K562 (cell line): Measurements from ENCODE around the gene MYL5. TPM values are rescaled to one million over a fixed set of nuclear protein-coding genes. Genes with fewer than 3 reads are reported as not detected.

ENCODE experiments used
- BRD9 ChIP-seq: fragments of 450-650 bp; IDR thresholded peaks from 2 replicates; pipeline ENCODE4 v1.6.1; 2018; ENCODE audit warnings: low read depth; ENCODE audit not compliant: partially characterized antibody
- DPF2 ChIP-seq: fragments of 450-650 bp; IDR thresholded peaks from 2 replicates; pipeline ENCODE4 v1.6.1; 2016
- EP300 ChIP-seq: IDR thresholded peaks from 2 replicates; pipeline ENCODE4 v1.6.1; 2012; ENCODE audit warnings: low read length, improper control_type of control experiment
- EZH2 ChIP-seq: IDR thresholded peaks from 2 replicates; pipeline ENCODE4 v1.6.1; 2012; ENCODE audit warnings: low read depth, mild to moderate bottlenecking, inconsistent platforms, low read length, borderline replicate concordance
- FOXJ2 ChIP-seq: fragments of 200-800 bp; sonication (Bioruptor generic); IDR thresholded peaks from 2 replicates; pipeline ENCODE4 v1.6.1; 2016; ENCODE audit warnings: missing genetic modification characterization, missing compliant biosample characterization
- JUND ChIP-seq, 2 experiments: IDR thresholded peaks; 2 replicates in 1 of 2; 3 replicates in 1 of 2; pipeline ENCODE4 v1.6.1; 2011; ENCODE audit warnings: borderline replicate concordance in 2 of 2, low read depth in 2 of 2, low read length in 2 of 2, improper control_type of control experiment in 1 of 2, missing biosample characterization in 1 of 2, missing genetic modification characterization in 1 of 2, missing genetic modification reagents in 1 of 2
- MCM3 ChIP-seq: fragments of 450-650 bp; IDR thresholded peaks from 2 replicates; pipeline ENCODE4 v1.6.1; 2016
- MEIS2 ChIP-seq: fragments of 450-650 bp; IDR thresholded peaks from 2 replicates; pipeline ENCODE4 v1.6.1; 2014; ENCODE audit warnings: mild to moderate bottlenecking; ENCODE audit not compliant: partially characterized antibody
- SMAD4 ChIP-seq: fragments of 250-450 bp; sonication (Bioruptor Pico); conservative IDR thresholded peaks from 2 replicates; pipeline ENCODE4 v1.8.0; 2021; ENCODE audit warnings: inconsistent platforms, mild to moderate bottlenecking, moderate library complexity
- TAF15 ChIP-seq: fragments of 200-400 bp; formaldehyde crosslinking; IDR thresholded peaks from 2 replicates; pipeline ENCODE4 v1.6.1; 2017; ENCODE audit warnings: mild to moderate bottlenecking, low read depth, low read length, moderate library complexity
- TOE1 ChIP-seq, 2 experiments: fragments of 450-650 bp in 1 of 2; sonication (generic) in 1 of 2; formaldehyde crosslinking in 1 of 2; IDR thresholded peaks; 2 replicates each; pipeline versions ENCODE4 v1.7.1 to v1.8.0; 2016 to 2022; ENCODE audit warnings: borderline replicate concordance in 2 of 2, mild to moderate bottlenecking in 2 of 2, antibody characterized with exemption in 1 of 2, inconsistent platforms in 1 of 2, low read depth in 1 of 2, missing genetic modification reagents in 1 of 2, moderate library complexity in 1 of 2
- ZC3H8 ChIP-seq: fragments of 450-650 bp; IDR thresholded peaks from 2 replicates; pipeline ENCODE4 v1.6.1; 2017
- ZFX ChIP-seq: sonication (generic); formaldehyde crosslinking; IDR thresholded peaks from 2 replicates; pipeline ENCODE4 v1.8.0; 2022; ENCODE audit warnings: mild to moderate bottlenecking, missing genetic modification reagents, moderate library complexity
- ZNF41 ChIP-seq: fragments of 250-450 bp; sonication (Bioruptor Pico); conservative IDR thresholded peaks from 2 replicates; pipeline ENCODE4 v1.4.0; 2020; ENCODE audit warnings: mild to moderate bottlenecking
- ZNF695 ChIP-seq: fragments of 450-650 bp; formaldehyde crosslinking; IDR thresholded peaks from 2 replicates; pipeline ENCODE4 v1.4.0; 2020; ENCODE audit warnings: mild to moderate bottlenecking, moderate library complexity
- ZNF696 ChIP-seq: fragments of 250-450 bp; sonication (Bioruptor Pico); conservative IDR thresholded peaks from 2 replicates; pipeline ENCODE4 v1.4.0; 2020; ENCODE audit warnings: mild to moderate bottlenecking, moderate library complexity
- polyA plus RNA-seq, 8 experiments: library from polyadenylated mRNA; depleted of rRNA in 4 of 8; stranded (reverse) in 5 of 8; unstranded in 3 of 8; fragments of >200 nt; fragmentation: Nextera tagmentation in 2 of 8; fragmentation: Illumina TruSeq in 1 of 8; extraction: Ambion mirVana in 2 of 8; extraction: Trizol in 1 of 8; gene quantifications; 2 replicates each; pipeline versions ENCODE4 v1.2.1 to v1.2.3, GENCODE V29; 2011 to 2014; ENCODE audit warnings: inconsistent platforms in 1 of 8, missing spikeins in 1 of 8
- total RNA-seq, 7 experiments: library from RNA; depleted of rRNA in 6 of 7; stranded (reverse); fragments of >200 nt in 6 of 7; fragmentation: Illumina TruSeq in 2 of 7; extraction: Trizol in 2 of 7; gene quantifications; 2 replicates each; pipeline versions ENCODE4 v1.2.1 to v1.2.3, GENCODE V29; 2011 to 2021; ENCODE audit warnings: low replicate concordance in 1 of 7
- TF ChIP-seq, protein P1 (sequence below): fragments of 450-650 bp; IDR thresholded peaks from 2 replicates; pipeline ENCODE4 v1.6.1; 2016
- TF ChIP-seq, protein P2 (sequence below), 2 experiments: IDR thresholded peaks in 1 of 2; conservative IDR thresholded peaks in 1 of 2; 2 replicates each; pipeline ENCODE4 v1.6.1; 2016; ENCODE audit warnings: low read depth in 2 of 2, mild to moderate bottlenecking in 1 of 2, missing compliant biosample characterization in 1 of 2, missing genetic modification characterization in 1 of 2, moderate library complexity in 1 of 2
- TF ChIP-seq, protein P3 (sequence below): sonication (generic); formaldehyde crosslinking; IDR thresholded peaks from 2 replicates; pipeline ENCODE4 v1.8.1; 2023; ENCODE audit warnings: mild to moderate bottlenecking, missing genetic modification reagents
- TF ChIP-seq, protein P4 (sequence below), 2 experiments: fragments of 450-650 bp; conservative IDR thresholded peaks; 2 replicates each; pipeline ENCODE4 v1.6.1; 2017; ENCODE audit warnings: mild to moderate bottlenecking in 2 of 2, moderate library complexity in 2 of 2

MYL5 gene
- total and polyA plus RNA-seq, 9 of the 15 experiments (the other 6 are each of a cell fraction or from before 2014, with no cell fraction given): 1.4 to 10.0 (median 4.1) TPM

DNA sequence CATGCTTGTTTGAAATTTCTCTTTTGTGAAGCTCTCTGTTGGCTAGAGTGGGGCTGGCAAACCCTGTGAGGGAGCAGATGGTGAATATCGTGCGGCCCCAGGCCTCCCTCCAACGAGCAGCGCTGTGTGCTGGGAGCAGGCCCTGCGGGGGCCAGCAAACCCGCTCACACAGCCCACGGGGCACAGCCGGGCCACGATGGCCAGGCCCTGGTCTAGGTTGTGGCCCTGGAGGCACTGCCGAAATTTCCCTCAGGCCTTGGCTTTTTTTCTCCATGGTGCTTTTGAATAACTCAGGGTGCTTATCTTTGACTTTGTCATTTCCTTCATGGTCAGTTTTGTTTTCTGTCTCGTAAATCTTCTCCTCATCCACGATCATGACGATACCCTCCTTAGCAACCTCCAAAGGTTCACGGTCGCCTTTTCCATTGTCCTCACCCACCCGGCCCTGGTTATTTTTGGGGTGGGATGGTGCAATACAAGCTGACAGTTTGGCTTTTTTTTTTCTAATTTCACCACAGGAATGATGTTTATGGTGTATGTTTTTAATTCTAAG lies 52.0 kb downstream of the MYL5 start (continued):
- TF ChIP-seq EZH2: no peak
- TF ChIP-seq MCM3: no peak
- TF ChIP-seq, protein P1, sequence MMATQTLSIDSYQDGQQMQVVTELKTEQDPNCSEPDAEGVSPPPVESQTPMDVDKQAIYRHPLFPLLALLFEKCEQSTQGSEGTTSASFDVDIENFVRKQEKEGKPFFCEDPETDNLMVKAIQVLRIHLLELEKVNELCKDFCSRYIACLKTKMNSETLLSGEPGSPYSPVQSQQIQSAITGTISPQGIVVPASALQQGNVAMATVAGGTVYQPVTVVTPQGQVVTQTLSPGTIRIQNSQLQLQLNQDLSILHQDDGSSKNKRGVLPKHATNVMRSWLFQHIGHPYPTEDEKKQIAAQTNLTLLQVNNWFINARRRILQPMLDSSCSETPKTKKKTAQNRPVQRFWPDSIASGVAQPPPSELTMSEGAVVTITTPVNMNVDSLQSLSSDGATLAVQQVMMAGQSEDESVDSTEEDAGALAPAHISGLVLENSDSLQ: peak; percentile 87
- TF ChIP-seq, protein P2, sequence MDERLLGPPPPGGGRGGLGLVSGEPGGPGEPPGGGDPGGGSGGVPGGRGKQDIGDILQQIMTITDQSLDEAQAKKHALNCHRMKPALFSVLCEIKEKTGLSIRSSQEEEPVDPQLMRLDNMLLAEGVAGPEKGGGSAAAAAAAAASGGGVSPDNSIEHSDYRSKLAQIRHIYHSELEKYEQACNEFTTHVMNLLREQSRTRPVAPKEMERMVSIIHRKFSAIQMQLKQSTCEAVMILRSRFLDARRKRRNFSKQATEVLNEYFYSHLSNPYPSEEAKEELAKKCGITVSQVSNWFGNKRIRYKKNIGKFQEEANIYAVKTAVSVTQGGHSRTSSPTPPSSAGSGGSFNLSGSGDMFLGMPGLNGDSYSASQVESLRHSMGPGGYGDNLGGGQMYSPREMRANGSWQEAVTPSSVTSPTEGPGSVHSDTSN (CRISPR knock-in tag; IDR thresholded peaks at IDR 0.05; ENCODE audit: low read depth): no peak
- TF ChIP-seq, protein P2 (tag; conservative IDR thresholded peaks at IDR 0.05; ENCODE audit: low read depth): peak; percentile 90
- TF ChIP-seq EP300: peak; percentile 51; the same call in 1 of the 2 replicates
- TF ChIP-seq ZNF695: no peak
- TF ChIP-seq JUND (IDR thresholded peaks at IDR 0.05; ENCODE audit: borderline replicate concordance, low read depth, low read length): 0 out of 2 replicates have a peak, but pooled peaks have one; percentile 12
- no peak; the same call in 2 of the 3 replicates for TF ChIP-seq JUND (tag; IDR thresholded peaks at IDR 0.05; ENCODE audit: borderline replicate concordance, low read depth, low read length)
- no peak for TF ChIP-seq TOE1 (IDR thresholded peaks at IDR 0.05; ENCODE audit: borderline replicate concordance)
- no peak for TF ChIP-seq TOE1 (CRISPR knock-in tag; IDR thresholded peaks at IDR 0.05; ENCODE audit: borderline replicate concordance, low read depth)
- no peak for TF ChIP-seq BRD9
- no peak for TF ChIP-seq ZNF696 (CRISPR knock-in tag)
- no peak for TF ChIP-seq ZC3H8
- 0 out of 2 replicates have a peak, but pooled peaks have one; percentile 7 for TF ChIP-seq SMAD4 (CRISPR knock-in tag)
- TF ChIP-seq TAF15: no peak
- TF ChIP-seq, protein P3, sequence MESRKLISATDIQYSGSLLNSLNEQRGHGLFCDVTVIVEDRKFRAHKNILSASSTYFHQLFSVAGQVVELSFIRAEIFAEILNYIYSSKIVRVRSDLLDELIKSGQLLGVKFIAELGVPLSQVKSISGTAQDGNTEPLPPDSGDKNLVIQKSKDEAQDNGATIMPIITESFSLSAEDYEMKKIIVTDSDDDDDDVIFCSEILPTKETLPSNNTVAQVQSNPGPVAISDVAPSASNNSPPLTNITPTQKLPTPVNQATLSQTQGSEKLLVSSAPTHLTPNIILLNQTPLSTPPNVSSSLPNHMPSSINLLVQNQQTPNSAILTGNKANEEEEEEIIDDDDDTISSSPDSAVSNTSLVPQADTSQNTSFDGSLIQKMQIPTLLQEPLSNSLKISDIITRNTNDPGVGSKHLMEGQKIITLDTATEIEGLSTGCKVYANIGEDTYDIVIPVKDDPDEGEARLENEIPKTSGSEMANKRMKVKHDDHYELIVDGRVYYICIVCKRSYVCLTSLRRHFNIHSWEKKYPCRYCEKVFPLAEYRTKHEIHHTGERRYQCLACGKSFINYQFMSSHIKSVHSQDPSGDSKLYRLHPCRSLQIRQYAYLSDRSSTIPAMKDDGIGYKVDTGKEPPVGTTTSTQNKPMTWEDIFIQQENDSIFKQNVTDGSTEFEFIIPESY (CRISPR knock-in tag): no peak
- no peak for TF ChIP-seq ZNF41 (CRISPR knock-in tag)
- TF ChIP-seq MEIS2: peak; percentile 95
- TF ChIP-seq FOXJ2: no peak
- TF ChIP-seq ZFX (CRISPR knock-in tag): peak; percentile 36; the same call in 1 of the 2 replicates
- TF ChIP-seq DPF2: peak; percentile 62; the same call in 1 of the 2 replicates
- TF ChIP-seq, protein P4, sequence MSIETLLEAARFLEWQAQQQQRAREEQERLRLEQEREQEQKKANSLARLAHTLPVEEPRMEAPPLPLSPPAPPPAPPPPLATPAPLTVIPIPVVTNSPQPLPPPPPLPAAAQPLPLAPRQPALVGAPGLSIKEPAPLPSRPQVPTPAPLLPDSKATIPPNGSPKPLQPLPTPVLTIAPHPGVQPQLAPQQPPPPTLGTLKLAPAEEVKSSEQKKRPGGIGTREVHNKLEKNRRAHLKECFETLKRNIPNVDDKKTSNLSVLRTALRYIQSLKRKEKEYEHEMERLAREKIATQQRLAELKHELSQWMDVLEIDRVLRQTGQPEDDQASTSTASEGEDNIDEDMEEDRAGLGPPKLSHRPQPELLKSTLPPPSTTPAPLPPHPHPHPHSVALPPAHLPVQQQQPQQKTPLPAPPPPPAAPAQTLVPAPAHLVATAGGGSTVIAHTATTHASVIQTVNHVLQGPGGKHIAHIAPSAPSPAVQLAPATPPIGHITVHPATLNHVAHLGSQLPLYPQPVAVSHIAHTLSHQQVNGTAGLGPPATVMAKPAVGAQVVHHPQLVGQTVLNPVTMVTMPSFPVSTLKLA (conservative IDR thresholded peaks at IDR 0.05): no peak
